Motor neuron (in vitro differentiated cells): ENCODE results near the gene ARHGAP6. TPM values are rescaled to one million over a fixed set of nuclear protein-coding genes. Genes with fewer than 3 reads are reported as not detected.

Experiments
- ATAC-seq, 8 experiments: fragments of 200-7000 bp; cut with Tn5 transposase; replicated peaks in 6 of 8; 2 replicates each; pipeline ENCODE4 v1.8.0; 2021; ENCODE audit warnings: mild to moderate bottlenecking in 8 of 8, moderate library complexity in 8 of 8
- H3K27ac ChIP-seq, 2 donors: fragments of 250-450 bp; sonication (Bioruptor Pico); 2 replicates each; pipeline ENCODE4 v1.9.0; 2021; ENCODE audit warnings: antibody characterized with exemption in 2 of 2, mild to moderate bottlenecking in 2 of 2, moderate library complexity in 1 of 2
- H3K4me1 ChIP-seq, 2 donors: fragments of 250-450 bp; sonication (Bioruptor Pico); replicated peaks in 1 of 2; 2 replicates each; pipeline ENCODE4 v1.6.1; 2021; ENCODE audit warnings: antibody characterized with exemption in 2 of 2, mild to moderate bottlenecking in 2 of 2, moderate library complexity in 1 of 2
- H3K4me3 ChIP-seq, 5 donors: fragments of 250-450 bp; sonication (Bioruptor Pico); 2 replicates each; pipeline ENCODE4 v1.9.0; 2021; ENCODE audit warnings: antibody characterized with exemption in 5 of 5, mild to moderate bottlenecking in 5 of 5, moderate library complexity in 4 of 5
- WGBS, 10 experiments: fragments of 450-650 bp; shearing (Covaris generic); methylation state at CpG; one replicate each; pipeline ENCODE4 v1.0.0; 2022; 5-methylcytosine and 5-hydroxymethylcytosine counted together
- in situ Hi-C, 9 experiments: fragments of 400-800 bp; cut with MboI; loops; one replicate each; pipeline ENCODE4 v1.15.0; 2021; ENCODE audit warnings: low sequenced_read_pairs in 9 of 9, low pct_unique_long_range_greater_than_20kb in 2 of 9; ENCODE audit not compliant: unreplicated experiment in 9 of 9
- total RNA-seq, 8 experiments: library from RNA; unstranded; fragments of 300-600 nt; gene quantifications; 2 replicates each; pipeline versions ENCODE4 v1.2.3 to v1.2.4, GENCODE V29; 2022

ARHGAP6 gene
- total RNA-seq, 8 experiments from 2014 or later: 0.50 to 7.6 (median 2.6) TPM

- WGBS, 10 experiments: 13 to 83% (median 35%) methylated on average over 1 of the region's 3 CpGs; no CpG with 5 or more reads in 6 of the 10 experiments
- Histone ChIP-seq H3K4me3 (no peak overlapping the region), H3K4me1 (peaks cover 0 to 2% of the 10 kb centered on the region in 2 donors), H3K27ac (no peak overlapping the region)
- peak in 1 of 8 experiments; percentile 13 for ATAC-seq
- in situ Hi-C loops: no loop called here
Measured at GRCh38 chrX:11434607-11435006, 231.1 kb downstream of the ARHGAP6 start.

GRCh38 chrX:11431786-11432185, 233.9 kb downstream of the ARHGAP6 start:
- in situ Hi-C loops: no loop called here
- Histone ChIP-seq H3K27ac (no peak overlapping the region), H3K4me3 (no peak overlapping the region), H3K4me1 (peaks cover 0 to 2% of the 10 kb centered on the region in 2 donors)
- ATAC-seq: no peak
- WGBS, 10 experiments: 67 to 100% methylated on average over 1 of the region's 1 CpG; no CpG with 5 or more reads in 8 of the 10 experiments

GRCh38 chrX:11430271-11430670, 235.4 kb downstream of the ARHGAP6 start:
- Histone ChIP-seq H3K4me1 (peaks cover 2% of the 10 kb centered on the region in 2 donors), H3K4me3 (no peak overlapping the region), H3K27ac (no peak overlapping the region)
- in situ Hi-C loops: no loop called here
- ATAC-seq: no peak

- H3K27ac ChIP-seq: no peak overlapping the region
- ATAC-seq: no peak
- H3K4me1 ChIP-seq: peaks cover 2% of the 10 kb centered on the region in 2 donors
- 14 to 100% (median 50%) methylated on average over 1 to 2 of the region's 3 CpGs; no CpG with 5 or more reads in 5 of the 10 experiments for WGBS, 10 experiments
- in situ Hi-C loops: no loop called here
- no peak overlapping the region for H3K4me3 ChIP-seq
Measured at GRCh38 chrX:11429538-11430085, 236.1 kb downstream of the ARHGAP6 start.

GRCh38 chrX:11427453-11428071, 238.2 kb downstream of the ARHGAP6 start:
- in situ Hi-C loops: no loop called here
- H3K4me1 ChIP-seq: peaks cover 0 to 2% of the 10 kb centered on the region in 2 donors
- no peak overlapping the region for H3K27ac ChIP-seq
- ATAC-seq: peak; percentile 73 to 93 (median 88)
- H3K4me3 ChIP-seq: peak overlapping the region; percentile 30 to 60 (median 44)
- no CpG with 5 or more reads among the region's 57 CpGs for WGBS, 10 experiments

- 0 to 100% (median 53%) methylated on average over 1 to 3 of the region's 25 CpGs; no CpG with 5 or more reads in 7 of the 10 experiments for WGBS, 10 experiments
- Histone ChIP-seq H3K27ac (no peak overlapping the region), H3K4me1 (peaks cover 0 to 2% of the 10 kb centered on the region in 2 donors), H3K4me3 (peak overlapping the region; percentile 30 to 60 (median 44))
- peak in 7 of 8 experiments; percentile 39 to 75 (median 60) for ATAC-seq
- in situ Hi-C loops: no loop called here
Measured at GRCh38 chrX:11426712-11427452, 238.8 kb downstream of the ARHGAP6 start.

GRCh38 chrX:11424903-11425674, 240.6 kb downstream of the ARHGAP6 start:
- 8 to 100% (median 89%) methylated on average over 2 to 6 of the region's 7 CpGs; no CpG with 5 or more reads in 3 of the 10 experiments for WGBS, 10 experiments
- H3K27ac ChIP-seq: no peak overlapping the region
- in situ Hi-C loops: no loop called here
- no peak for ATAC-seq
- no peak overlapping the region for H3K4me3 ChIP-seq
- H3K4me1 ChIP-seq: peaks cover 0 to 2% of the 10 kb centered on the region in 2 donors

- in situ Hi-C loops: no loop called here
- 27 to 100% (median 80%) methylated on average over 1 to 3 of the region's 3 CpGs; no CpG with 5 or more reads in 3 of the 10 experiments for whole genome bisulfite sequencing, 10 experiments
- no peak overlapping the region for H3K27ac ChIP-seq
- no peak overlapping the region for H3K4me3 ChIP-seq
- no peak for ATAC-seq
- peaks cover 0 to 2% of the 10 kb centered on the region in 2 donors for H3K4me1 ChIP-seq
Measured at GRCh38 chrX:11423949-11424348, 241.8 kb downstream of the ARHGAP6 start.

GRCh38 chrX:11423362-11423818, 242.3 kb downstream of the ARHGAP6 start:
- in situ Hi-C loops: no loop called here
- Histone ChIP-seq H3K4me3 (no peak overlapping the region), H3K4me1 (peaks cover 0 to 2% of the 10 kb centered on the region in 2 donors), H3K27ac (no peak overlapping the region)
- peak in 3 of 8 experiments; percentile 37 to 74 (median 63) for ATAC-seq
- WGBS, 10 experiments: 80% methylated on average over 1 of the region's 1 CpG; no CpG with 5 or more reads in 9 of the 10 experiments

GRCh38 chrX:11422525-11422857, 243.2 kb downstream of the ARHGAP6 start:
- Histone ChIP-seq H3K4me3 (no peak overlapping the region), H3K27ac (no peak overlapping the region), H3K4me1 (peaks cover 0 to 2% of the 10 kb centered on the region in 2 donors)
- no peak for ATAC-seq
- in situ Hi-C loops: no loop called here

- Histone ChIP-seq H3K4me1 (peaks cover 0 to 2% of the 10 kb centered on the region in 2 donors), H3K4me3 (no peak overlapping the region), H3K27ac (no peak overlapping the region)
- in situ Hi-C loops: no loop called here
- 13 to 100% (median 93%) methylated on average over 1 to 4 of the region's 5 CpGs; no CpG with 5 or more reads in 5 of the 10 experiments for WGBS, 10 experiments
- ATAC-seq: peak in 2 of 8 experiments; percentile 29 to 60
Measured at GRCh38 chrX:11421805-11422524, 243.8 kb downstream of the ARHGAP6 start.

GRCh38 chrX:11420851-11421250, 244.9 kb downstream of the ARHGAP6 start:
- WGBS, 10 experiments: 43 to 90% (median 70%) methylated on average over 1 to 2 of the region's 4 CpGs; no CpG with 5 or more reads in 6 of the 10 experiments

More at GRCh38 chrX:11420851-11421250, 244.9 kb downstream of the ARHGAP6 start:
- in situ Hi-C loops: no loop called here
- Histone ChIP-seq H3K27ac (no peak overlapping the region), H3K4me3 (no peak overlapping the region), H3K4me1 (no peaks in the 10 kb centered on the region)
- ATAC-seq: no peak
